GM23248 (cell line): ENCODE results near the gene SH3BP5L. TPM values are rescaled to one million over a fixed set of nuclear protein-coding genes. Genes with fewer than 3 reads are reported as not detected.

Experiments used
- DNase-seq: peaks from one replicate; pipeline ENCODE4 v3.0.0-alpha.2; 2015
- H2AFZ ChIP-seq: fragments of 200-600 bp; sonication (generic); 2 replicates; pipeline ENCODE4 v1.6.1; 2016; ENCODE audit warnings: antibody characterized with exemption
- H3F3A ChIP-seq: fragments of 200-600 bp; sonication (generic); 2 replicates; pipeline ENCODE4 v1.6.1; 2016; ENCODE audit warnings: mild to moderate bottlenecking, antibody characterized with exemption, mixed run types; ENCODE audit not compliant: insufficient read depth
- H3K27ac ChIP-seq: fragments of 200-600 bp; sonication (generic); 2 replicates; pipeline ENCODE4 v1.5.1; 2016; ENCODE audit warnings: mild to moderate bottlenecking
- H3K27me3 ChIP-seq: fragments of 200-600 bp; sonication (generic); replicated peaks from 2 replicates; pipeline ENCODE4 v1.6.1; 2016; ENCODE audit warnings: mild to moderate bottlenecking; ENCODE audit not compliant: insufficient read depth
- H3K36me3 ChIP-seq: fragments of 200-600 bp; sonication (generic); 2 replicates; pipeline ENCODE4 v1.6.1; 2016; ENCODE audit warnings: low read depth, mild to moderate bottlenecking
- H3K4me1 ChIP-seq: fragments of 200-600 bp; sonication (generic); 2 replicates; pipeline ENCODE4 v1.6.1; 2016; ENCODE audit warnings: mild to moderate bottlenecking; ENCODE audit not compliant: insufficient read depth
- H3K4me2 ChIP-seq: fragments of 200-600 bp; sonication (generic); one replicate; pipeline ENCODE4 v1.6.1; 2016; ENCODE audit warnings: mild to moderate bottlenecking; ENCODE audit not compliant: unreplicated experiment
- H3K4me3 ChIP-seq: fragments of 200-600 bp; sonication (generic); 2 replicates; pipeline ENCODE4 v1.5.1; 2016; ENCODE audit warnings: mild to moderate bottlenecking
- H3K79me2 ChIP-seq: fragments of 200-600 bp; sonication (generic); 2 replicates; pipeline ENCODE4 v1.6.1; 2016; ENCODE audit warnings: mild to moderate bottlenecking; ENCODE audit not compliant: insufficient read depth
- H3K9ac ChIP-seq: fragments of 200-600 bp; sonication (generic); 2 replicates; pipeline ENCODE4 v1.6.1; 2016; ENCODE audit warnings: mild to moderate bottlenecking
- H3K9me2 ChIP-seq: fragments of 200-600 bp; sonication (generic); 2 replicates; pipeline ENCODE4 v1.6.1; 2016; ENCODE audit warnings: mixed run types, mild to moderate bottlenecking, moderate library complexity; ENCODE audit not compliant: insufficient read depth
- H3K9me3 ChIP-seq: fragments of 200-600 bp; sonication (generic); one replicate; pipeline ENCODE4 v1.6.1; 2017; ENCODE audit warnings: low read depth
- H4K20me1 ChIP-seq: fragments of 200-600 bp; sonication (generic); 2 replicates; pipeline ENCODE4 v1.6.0; 2016; ENCODE audit not compliant: insufficient read depth
- EZH2 ChIP-seq: fragments of 200-600 bp; sonication (generic); IDR thresholded peaks from 2 replicates; pipeline ENCODE4 v1.6.1; 2018; ENCODE audit warnings: antibody characterized with exemption, mild to moderate bottlenecking; ENCODE audit not compliant: insufficient read depth, poor library complexity, severe bottlenecking
- EZH2phosphoT487 ChIP-seq: fragments of 200-600 bp; sonication (generic); IDR thresholded peaks from 2 replicates; pipeline ENCODE4 v1.6.1; 2018; ENCODE audit warnings: antibody characterized with exemption, moderate library complexity, mild to moderate bottlenecking, low read depth; ENCODE audit not compliant: insufficient read depth
- WGBS, 2 experiments: methylation state at CpG; one replicate each; pipeline ENCODE4 v1.1.6; 2015 to 2017; ENCODE audit warnings: low lambda C conversion rate in 2 of 2, low coverage in 1 of 2; ENCODE audit errors: missing lambda C conversion rate in 2 of 2; 5-methylcytosine and 5-hydroxymethylcytosine counted together
- in situ Hi-C: fragments of 300-500 bp; cut with MboI; formaldehyde crosslinking; loops from 2 replicates; pipeline ENCODE4 v1.15.0; 2020
- polyA plus RNA-seq: library from polyadenylated mRNA; unstranded; fragments of >200 nt; fragmentation: Nextera tagmentation; extraction: Ambion mirVana; gene quantifications from 2 replicates; pipeline ENCODE4 v1.2.1, GENCODE V29; 2016
- total RNA-seq: library from RNA; depleted of rRNA; stranded (reverse); fragments of >200 nt; shearing (Covaris generic); gene quantifications from 2 replicates; pipeline ENCODE4 v1.2.3, GENCODE V29; 2014

Gene SH3BP5L
- total and polyA plus RNA-seq, 2 experiments from 2014 or later: 5.3 to 64.4 TPM

- H3F3A ChIP-seq: peaks cover 6% of the 10 kb centered on the region
- no peaks in the 10 kb centered on the region for H3K9me3 ChIP-seq
- peaks cover 5% of the 10 kb centered on the region; the same call in 1 of the 2 replicates for H3K4me1 ChIP-seq
- TF ChIP-seq EZH2phosphoT487: no peak
- TF ChIP-seq EZH2: no peak
- H4K20me1 ChIP-seq: no peaks in the 10 kb centered on the region
- H3K27me3 ChIP-seq: no peaks in the 10 kb centered on the region
- in situ Hi-C loops: no loop called here
- peak overlapping the region; percentile 62 for H3K27ac ChIP-seq
- no peaks in the 10 kb centered on the region for H3K9me2 ChIP-seq
- no peak overlapping the region for H3K4me2 ChIP-seq
- H3K79me2 ChIP-seq: peaks cover 2% of the 10 kb centered on the region
- no peak overlapping the region for H2AFZ ChIP-seq
- H3K9ac ChIP-seq: 0 out of 2 replicates have a peak overlapping the region, but pooled peaks have one; percentile 8
- no peak overlapping the region for H3K4me3 ChIP-seq
- 50 to 55% methylated on average over 7 of the region's 7 CpGs for WGBS, 2 experiments
- peak; percentile 93 for DNase-seq
- H3K36me3 ChIP-seq: no peaks in the 10 kb centered on the region; the same call in 1 of the 2 replicates
These were observed 27.0 kb upstream of the SH3BP5L start for GRCh38 chr1:248852481-248853405.

DNA sequence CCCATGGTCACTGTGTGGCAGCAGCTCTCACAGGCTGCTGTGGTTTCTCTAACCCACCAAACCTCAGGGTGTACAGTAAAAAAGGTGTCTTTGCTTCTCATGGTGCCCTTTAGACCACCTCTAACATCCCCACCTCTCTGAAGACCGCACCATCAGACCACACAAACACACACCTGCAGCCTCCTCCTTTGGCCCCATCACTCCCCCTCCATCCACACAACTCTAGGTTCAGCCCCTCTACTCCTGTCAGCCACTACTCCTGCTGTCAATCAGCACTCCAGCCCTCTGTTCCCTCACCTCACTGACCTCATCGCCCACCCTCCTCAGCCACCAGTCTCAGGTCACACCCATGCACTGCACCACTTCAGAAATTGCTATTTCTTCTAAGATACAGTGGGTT lies 25.7 kb upstream of the SH3BP5L start:
- Histone ChIP-seq H3K9me3 (no peaks in the 10 kb centered on the region), H3K79me2 (no peaks in the 10 kb centered on the region), H3K9ac (no peak overlapping the region), H3K4me1 (peaks cover 3% of the 10 kb centered on the region; the same call in 1 of the 2 replicates), H3F3A (peaks cover 6% of the 10 kb centered on the region), H3K4me2 (no peak overlapping the region), H2AFZ (no peak overlapping the region), H3K27ac (no peak overlapping the region), H3K36me3 (peaks cover 4% of the 10 kb centered on the region; the same call in 1 of the 2 replicates), H3K9me2 (no peaks in the 10 kb centered on the region), H3K27me3 (no peaks in the 10 kb centered on the region), H4K20me1 (no peaks in the 10 kb centered on the region), H3K4me3 (no peak overlapping the region)
- in situ Hi-C loops: no loop called here
- TF ChIP-seq EZH2: no peak
- no peak for TF ChIP-seq EZH2phosphoT487
- DNase-seq: no peak
- WGBS, 2 experiments: 83 to 88% methylated on average over 2 of the region's 2 CpGs

DNA sequence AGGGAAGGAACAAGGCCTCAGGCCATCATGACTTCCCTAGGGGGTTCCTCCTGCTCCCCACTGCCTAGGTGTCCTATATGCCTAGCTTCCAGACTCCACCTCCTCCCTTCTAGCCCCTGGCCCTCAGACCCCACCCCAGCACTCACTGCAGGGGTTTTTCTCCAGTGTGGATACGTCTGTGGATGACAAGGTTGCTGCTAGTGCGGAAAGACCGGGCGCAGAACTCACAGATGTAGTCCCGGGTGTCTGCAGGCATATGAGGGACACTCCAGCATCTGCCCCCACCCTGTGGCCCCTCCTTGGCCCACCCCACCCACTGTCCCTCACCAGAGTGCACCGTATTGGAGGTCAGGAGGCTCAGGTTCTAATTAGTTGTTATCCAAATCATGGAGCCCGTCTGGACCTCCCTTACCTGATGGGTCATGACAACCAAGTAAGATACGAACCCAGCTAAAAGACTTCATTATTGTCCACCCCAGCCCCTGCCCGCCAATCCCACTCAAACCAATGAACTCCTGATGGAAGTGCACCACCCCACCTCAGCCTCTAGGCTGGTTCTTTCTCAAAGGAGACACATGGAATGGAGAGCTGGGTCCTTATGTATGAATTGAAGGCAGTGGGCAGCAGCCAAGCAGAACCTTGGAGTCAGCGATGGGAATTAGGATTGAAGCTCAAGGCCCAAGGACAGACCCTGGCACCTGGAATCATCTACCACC lies 25.0 kb upstream of the SH3BP5L start:
- Histone ChIP-seq H3K9me2 (no peaks in the 10 kb centered on the region), H3K36me3 (peaks cover 11% of the 10 kb centered on the region; the same call in 1 of the 2 replicates), H3K79me2 (0 out of 2 replicates have a peak, but pooled peaks cover 2% of the 10 kb centered on the region), H3K4me1 (peaks cover 3% of the 10 kb centered on the region; the same call in 1 of the 2 replicates), H3K9ac (no peak overlapping the region), H4K20me1 (no peaks in the 10 kb centered on the region), H3K4me2 (no peak overlapping the region), H3K4me3 (no peak overlapping the region), H3K9me3 (no peaks in the 10 kb centered on the region), H3K27me3 (no peaks in the 10 kb centered on the region), H3F3A (peaks cover 6% of the 10 kb centered on the region), H2AFZ (no peak overlapping the region), H3K27ac (no peak overlapping the region)
- WGBS, 2 experiments: 91 to 92% methylated on average over 10 of the region's 10 CpGs
- TF ChIP-seq EZH2phosphoT487: no peak
- TF ChIP-seq EZH2: no peak
- DNase-seq: no peak
- in situ Hi-C loops: no loop called here

- Histone ChIP-seq H3F3A (peaks cover 6% of the 10 kb centered on the region), H3K27ac (no peak overlapping the region), H3K27me3 (no peaks in the 10 kb centered on the region), H3K36me3 (peaks cover 15% of the 10 kb centered on the region; the same call in 1 of the 2 replicates), H3K4me1 (peaks cover 3% of the 10 kb centered on the region; the same call in 1 of the 2 replicates), H4K20me1 (no peaks in the 10 kb centered on the region), H2AFZ (no peak overlapping the region), H3K9ac (no peak overlapping the region), H3K4me3 (no peak overlapping the region), H3K79me2 (peaks cover 7% of the 10 kb centered on the region), H3K9me2 (no peaks in the 10 kb centered on the region), H3K4me2 (no peak overlapping the region), H3K9me3 (no peaks in the 10 kb centered on the region)
- in situ Hi-C loops: no loop called here
- TF ChIP-seq EZH2 (no peak), EZH2phosphoT487 (no peak)
- DNase-seq: no peak
- WGBS, 2 experiments: 87 to 90% methylated on average over 9 of the region's 9 CpGs
These were observed 24.4 kb upstream of the SH3BP5L start for GRCh38 chr1:248850124-248850523.
